Activated naive CD4-positive, alpha-beta T cell (primary cell): ENCODE measurements around the gene HIF3A.
"Not testable (repeated sequence)": the region's sequence is repeated elsewhere in the genome, so short reads cannot be mapped to it uniquely, and the experiment has no call there.

Experiments used
- DNase-seq, 4 experiments: peaks; one replicate each; lab custom pipeline; 2025; lab: John Stamatoyannopoulos, UW

HIF3A gene

GRCh38 chr19:46294494-46294893 lies 2.3 kb upstream of the HIF3A start:
- DNase-seq: no peak

GRCh38 chr19:46295401-46296201 lies 1.2 kb upstream of the HIF3A start:
- DNase-seq: no peak

GRCh38 chr19:46296202-46296480 lies 701 bp upstream of the HIF3A start:
- no peak for DNase-seq

GRCh38 chr19:46297700-46298478 lies 1.0 kb downstream of the HIF3A start:
- no peak for DNase-seq

GRCh38 chr19:46298479-46299003 lies 1.7 kb downstream of the HIF3A start:
- DNase-seq: no peak

DNA sequence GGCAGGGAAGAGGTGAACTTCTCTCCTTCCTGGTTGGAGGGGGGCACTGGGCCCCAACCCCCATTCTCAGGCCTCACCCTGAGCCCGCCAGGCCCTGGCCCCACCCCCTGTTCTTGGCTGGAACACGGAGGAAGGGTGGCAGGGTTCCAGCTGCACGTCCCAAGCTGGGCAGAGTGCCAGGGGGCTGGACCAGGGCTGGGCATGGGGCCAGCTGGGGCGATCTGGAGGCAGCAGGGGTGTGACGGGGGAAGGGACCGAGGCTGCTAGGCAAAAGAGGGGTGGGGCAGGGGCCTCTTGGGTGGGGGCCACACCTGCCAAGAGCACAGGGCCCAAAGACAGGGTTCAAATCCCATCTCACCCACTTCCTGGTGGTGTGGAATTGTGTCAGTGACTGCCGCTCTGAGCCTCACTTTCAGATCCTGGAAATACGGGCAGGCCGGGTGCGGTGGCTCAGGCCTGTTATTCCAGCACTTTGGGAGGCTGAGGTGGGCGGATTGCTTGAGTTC lies 2.2 kb downstream of the HIF3A start:
- no peak for DNase-seq

DNA sequence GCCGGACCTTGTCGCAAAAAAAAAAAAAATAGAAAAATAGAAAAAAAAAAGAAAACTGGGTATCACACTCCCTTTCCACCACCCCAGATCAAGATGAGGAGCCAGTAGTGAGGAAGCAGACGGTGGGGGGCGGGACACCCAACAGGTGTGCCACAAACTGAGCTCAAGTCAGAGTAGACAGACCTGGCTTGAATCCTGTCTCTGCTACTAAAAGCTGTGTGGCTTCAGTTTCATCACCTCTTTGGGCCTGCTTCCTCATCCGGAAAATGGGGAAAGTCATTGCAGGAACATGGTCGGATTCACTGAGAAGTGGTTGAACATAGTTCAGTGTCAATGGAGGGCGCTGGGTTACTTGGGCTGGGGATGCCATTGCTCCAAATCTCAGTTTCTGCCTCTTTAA lies 2.9 kb downstream of the HIF3A start:
- no peak for DNase-seq

GRCh38 chr19:46303322-46303690 lies 6.5 kb downstream of the HIF3A start:
- DNase-seq: no peak

DNA sequence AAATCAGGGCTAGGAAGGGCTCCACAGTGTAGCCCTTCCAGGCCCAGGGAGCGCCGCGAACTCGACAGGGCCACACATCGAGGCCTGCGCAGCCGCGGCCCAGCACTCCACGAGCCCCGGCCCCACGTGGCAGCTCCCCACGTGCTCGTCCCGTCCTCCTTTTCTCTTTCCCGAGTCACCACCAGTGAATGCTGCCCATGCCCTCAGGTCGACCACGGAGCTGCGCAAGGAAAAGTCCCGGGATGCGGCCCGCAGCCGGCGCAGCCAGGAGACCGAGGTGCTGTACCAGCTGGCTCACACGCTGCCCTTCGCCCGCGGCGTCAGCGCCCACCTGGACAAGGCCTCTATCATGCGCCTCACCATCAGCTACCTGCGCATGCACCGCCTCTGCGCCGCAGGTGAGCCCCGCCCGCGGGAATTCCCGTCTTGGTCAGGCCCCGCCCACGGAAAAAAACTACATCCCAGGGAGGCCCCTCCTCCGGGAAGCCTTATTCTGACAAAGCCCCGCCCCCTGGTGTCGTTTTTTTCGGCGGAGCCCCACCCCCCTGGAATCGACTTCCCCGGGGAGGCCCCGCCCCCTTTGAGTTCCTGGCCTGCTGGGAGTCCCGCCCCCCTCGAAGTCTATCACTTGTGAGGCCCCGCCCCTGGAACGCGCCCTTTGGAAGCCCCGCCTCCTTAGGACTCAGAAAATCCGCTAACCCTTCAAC lies 7.0 kb downstream of the HIF3A start:
- DNase-seq: no peak

- no peak for DNase-seq
Observed at GRCh38 chr19:46306501-46306900, 9.7 kb downstream of the HIF3A start.

DNA sequence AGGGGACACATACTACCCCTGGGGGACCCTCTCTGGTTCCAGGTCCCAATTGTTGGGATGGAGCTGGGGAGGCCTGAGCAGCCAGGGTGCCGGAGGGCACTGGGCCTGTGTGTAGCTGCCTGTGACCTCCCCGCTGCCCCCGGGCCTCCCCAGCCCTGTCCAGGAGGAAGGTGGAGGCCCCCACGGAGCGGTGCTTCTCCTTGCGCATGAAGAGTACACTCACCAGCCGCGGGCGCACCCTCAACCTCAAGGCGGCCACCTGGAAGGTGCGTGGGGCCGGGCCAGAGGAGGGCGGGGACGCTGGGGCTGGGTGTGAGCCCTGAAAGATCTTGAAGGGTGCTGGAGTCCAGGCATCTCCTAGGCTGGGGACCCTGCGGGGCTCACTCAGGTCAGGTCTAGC lies 11.7 kb downstream of the HIF3A start:
- no peak for DNase-seq

GRCh38 chr19:46309056-46309455 lies 12.2 kb downstream of the HIF3A start:
- DNase-seq: no peak

DNA sequence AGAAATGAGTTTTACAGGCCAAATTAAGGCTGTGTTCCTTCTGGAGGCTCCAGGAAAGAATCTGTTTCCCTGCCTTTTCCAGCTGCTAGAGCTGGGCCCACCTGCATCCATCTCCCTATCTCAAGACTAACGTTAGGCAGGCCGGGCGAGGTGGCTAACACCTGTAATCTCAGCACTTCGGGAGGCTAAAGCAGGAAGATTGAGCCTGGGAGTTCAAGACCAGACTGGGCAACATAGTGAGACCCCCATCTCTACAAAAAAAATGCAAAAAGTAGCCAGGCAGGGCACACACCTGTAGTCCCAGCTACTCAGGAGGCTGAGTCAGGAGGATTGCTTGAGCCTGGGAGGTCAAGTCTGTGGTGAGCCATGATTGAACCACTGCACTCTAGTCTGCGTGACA lies 14.6 kb downstream of the HIF3A start:
- DNase-seq: no peak

DNA sequence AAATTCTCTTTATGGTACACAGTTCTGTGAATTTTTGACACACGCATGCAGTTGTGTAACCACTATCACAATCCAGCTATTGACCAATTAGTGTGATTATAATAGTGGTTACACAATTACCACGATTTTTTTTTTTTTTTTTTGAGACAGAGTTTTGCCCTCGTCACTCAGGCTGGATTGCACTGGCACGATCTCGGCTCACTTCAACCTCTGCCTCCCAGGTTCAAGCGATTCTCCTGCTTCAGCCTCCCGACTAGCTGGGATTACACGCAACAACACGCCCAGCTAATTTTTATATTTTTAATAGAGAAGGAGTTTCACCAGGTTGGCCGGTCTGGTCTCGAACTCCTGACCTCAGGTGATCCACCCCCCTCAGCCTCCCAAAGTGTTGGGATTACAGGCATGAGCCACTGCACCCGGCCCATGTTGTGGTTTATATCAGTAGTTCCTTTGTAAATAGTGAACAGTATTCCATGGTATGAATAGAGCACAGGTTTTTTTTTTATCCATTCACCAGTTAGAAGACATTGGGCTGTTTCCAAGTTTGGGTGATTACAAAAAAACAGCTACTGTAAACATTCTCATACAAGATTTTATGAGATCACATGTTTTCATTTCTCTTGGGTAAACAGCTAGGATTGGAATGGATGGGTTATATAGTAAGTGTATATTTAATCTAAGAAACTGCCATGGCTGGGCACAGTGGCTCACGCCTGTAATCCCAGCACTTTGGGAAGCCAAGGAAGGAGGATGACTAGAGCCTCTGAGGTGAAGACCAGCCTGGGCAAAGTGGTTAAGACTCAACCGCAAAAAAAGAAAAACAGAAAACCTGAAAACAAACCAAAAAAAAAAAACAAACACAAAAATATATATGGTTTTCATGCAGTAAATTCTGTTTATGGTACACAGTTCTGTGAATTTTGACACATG lies 17.0 kb downstream of the HIF3A start:
- not testable (repeated sequence) for DNase-seq

DNA sequence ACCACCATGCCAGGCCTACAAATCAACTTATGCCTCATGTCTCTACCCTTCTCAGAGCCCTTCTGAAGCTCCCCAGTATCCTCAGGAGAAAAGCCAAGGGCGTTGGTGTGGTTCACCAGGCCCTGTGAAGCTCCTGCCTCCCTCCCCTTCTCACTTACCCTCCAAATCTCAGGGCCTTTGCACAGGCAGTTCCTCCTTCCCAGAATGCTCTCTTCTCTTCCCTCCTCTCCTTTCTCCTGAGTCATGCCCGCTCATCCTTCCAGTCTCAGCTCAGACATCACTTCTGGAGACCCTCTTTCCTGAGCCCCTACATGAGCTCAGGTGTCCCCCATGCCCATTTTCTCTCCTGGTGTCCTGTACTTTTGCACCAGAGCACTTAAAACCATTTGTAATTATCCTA lies 20.5 kb downstream of the HIF3A start:
- DNase-seq: no peak

DNA sequence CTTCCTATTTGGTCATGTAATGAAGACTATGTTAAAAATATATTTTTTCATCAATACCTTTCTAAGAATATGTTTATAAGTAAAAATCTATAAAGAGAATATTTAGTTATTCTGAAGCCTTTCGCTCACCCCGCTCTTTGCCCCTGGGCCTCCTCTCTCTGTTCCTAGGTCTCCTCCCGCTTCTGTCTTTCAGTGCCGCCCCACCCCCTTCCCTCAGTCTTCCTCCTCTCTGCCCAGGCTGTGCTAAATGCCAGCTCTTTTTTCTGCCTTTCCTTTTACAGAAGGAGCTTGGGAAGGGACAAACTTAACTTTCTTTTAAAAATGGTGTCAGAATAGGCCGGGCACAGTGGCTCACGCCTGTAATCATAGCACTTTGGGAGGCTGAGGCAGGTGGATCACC lies 22.8 kb downstream of the HIF3A start:
- no peak for DNase-seq

DNA sequence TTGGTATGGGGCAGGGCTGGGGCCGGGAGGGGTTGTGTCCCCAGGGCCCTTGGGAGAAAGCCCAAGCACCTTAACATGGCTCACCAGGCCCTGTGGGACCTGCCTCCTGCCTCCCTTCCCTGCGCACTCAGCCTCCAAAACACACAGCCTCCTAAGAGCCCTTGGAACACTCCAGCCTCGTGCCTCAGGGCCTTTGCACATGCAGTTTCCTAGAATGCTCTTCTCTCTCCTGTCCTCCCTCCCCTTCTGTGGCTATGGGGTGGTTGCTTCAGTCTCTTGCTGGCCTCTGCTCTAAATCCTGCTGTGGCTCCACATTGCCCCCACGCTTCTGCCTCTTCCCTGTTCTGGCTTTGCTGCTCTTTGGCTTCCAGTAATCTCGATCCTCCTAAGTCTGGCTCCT lies 23.7 kb downstream of the HIF3A start:
- DNase-seq: no peak

DNA sequence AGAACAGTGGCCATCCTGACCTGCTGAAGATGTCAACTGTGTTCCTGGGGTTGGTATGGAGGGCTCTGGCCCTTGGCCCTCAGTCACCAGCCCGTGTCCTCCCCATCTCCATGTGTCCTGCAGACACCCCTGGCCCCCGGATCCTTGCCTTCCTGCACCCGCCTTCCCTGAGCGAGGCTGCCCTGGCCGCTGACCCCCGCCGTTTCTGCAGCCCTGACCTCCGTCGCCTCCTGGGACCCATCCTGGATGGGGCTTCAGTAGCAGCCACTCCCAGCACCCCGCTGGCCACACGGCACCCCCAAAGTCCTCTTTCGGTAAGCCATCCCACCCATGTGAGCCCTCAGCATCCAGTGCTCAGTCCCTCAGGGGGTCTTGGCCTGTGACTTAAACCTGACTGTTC lies 24.8 kb downstream of the HIF3A start:
- no peak for DNase-seq

- not testable (repeated sequence) for DNase-seq
Observed at GRCh38 chr19:46323227-46323626, 26.4 kb downstream of the HIF3A start.

- DNase-seq: no peak
Observed at GRCh38 chr19:46324277-46324676, 27.4 kb downstream of the HIF3A start.

- no peak for DNase-seq
Observed at GRCh38 chr19:46326608-46327007, 29.8 kb downstream of the HIF3A start.

DNA sequence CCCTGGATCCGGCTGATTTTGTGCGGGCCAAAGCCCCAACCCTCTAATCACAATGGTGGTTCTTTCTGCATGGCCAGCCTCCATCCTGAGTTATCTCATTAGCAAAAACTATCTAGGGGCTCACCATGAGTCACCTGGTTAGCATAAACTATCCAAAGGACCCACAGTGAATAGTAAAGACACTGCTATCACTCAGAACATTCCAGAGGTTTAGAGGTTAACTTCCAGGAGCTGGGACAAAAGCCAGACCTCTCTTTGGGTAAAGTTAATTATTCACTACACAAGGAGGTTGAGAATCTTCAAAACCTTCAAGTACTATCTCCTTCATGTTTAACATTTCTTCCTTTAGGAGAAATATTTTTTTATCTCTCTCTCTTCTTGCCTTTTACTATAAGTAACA lies 31.2 kb downstream of the HIF3A start:
- DNase-seq: no peak
